Dedifferentiated amniotic fluid mesenchymal stem cell (primary cell): ENCODE measurements around the gene SLC35E4.
"Not testable (repeated sequence)": the region's sequence is repeated elsewhere in the genome, so short reads cannot be mapped to it uniquely, and the experiment has no call there.

ENCODE experiments used
- DNase-seq: peaks from one replicate; pipeline ENCODE4 v3.0.0-alpha.2; 2016; ENCODE audit errors: extremely low spot score

The SLC35E4 gene

GRCh38 chr22:30611197-30611596, 24.4 kb upstream of the SLC35E4 start:
- DNase-seq, result no peak

GRCh38 chr22:30612789-30613188, 22.8 kb upstream of the SLC35E4 start:
- no peak for DNase-seq

GRCh38 chr22:30614268-30614667, 21.3 kb upstream of the SLC35E4 start:
- DNase-seq, result no peak

- no peak for DNase-seq
These were observed 20.7 kb upstream of the SLC35E4 start for GRCh38 chr22:30614879-30615278.

GRCh38 chr22:30615543-30615954, 20.0 kb upstream of the SLC35E4 start:
- DNase-seq, result no peak

GRCh38 chr22:30617819-30618218, 17.8 kb upstream of the SLC35E4 start:
- no peak for DNase-seq

GRCh38 chr22:30619909-30620308, 15.7 kb upstream of the SLC35E4 start:
- not testable (repeated sequence) for DNase-seq

GRCh38 chr22:30626413-30626812, 9.2 kb upstream of the SLC35E4 start:
- no peak for DNase-seq

GRCh38 chr22:30627471-30627870, 8.1 kb upstream of the SLC35E4 start:
- DNase-seq, result no peak

- DNase-seq, result no peak
These were observed 7.1 kb upstream of the SLC35E4 start for GRCh38 chr22:30628491-30628890.

GRCh38 chr22:30631469-30631868, 4.1 kb upstream of the SLC35E4 start:
- not testable (repeated sequence) for DNase-seq

GRCh38 chr22:30634471-30635233, 929 bp upstream of the SLC35E4 start:
- DNase-seq, result peak; percentile 88

GRCh38 chr22:30636226-30637077, 871 bp downstream of the SLC35E4 start:
- DNase-seq, result no peak

GRCh38 chr22:30637701-30638114, 2.1 kb downstream of the SLC35E4 start:
- DNase-seq, result no peak

- DNase-seq, result no peak
These were observed 4.8 kb downstream of the SLC35E4 start for GRCh38 chr22:30640361-30640760.

GRCh38 chr22:30640839-30641430, 5.4 kb downstream of the SLC35E4 start:
- no peak for DNase-seq

GRCh38 chr22:30643055-30643875, 7.7 kb downstream of the SLC35E4 start:
- DNase-seq, result no peak

GRCh38 chr22:30646518-30647160, 11.1 kb downstream of the SLC35E4 start:
- no peak for DNase-seq

- no peak for DNase-seq
These were observed 12.0 kb downstream of the SLC35E4 start for GRCh38 chr22:30647536-30647935.

- DNase-seq, result no peak
These were observed 13.2 kb downstream of the SLC35E4 start for GRCh38 chr22:30648825-30649224.

GRCh38 chr22:30649430-30650007, 13.9 kb downstream of the SLC35E4 start:
- peak; percentile 39 for DNase-seq
